GM23338 (cell line): ENCODE results near the gene FOXP1. TPM values are rescaled to one million over a fixed set of nuclear protein-coding genes. Genes with fewer than 3 reads are reported as not detected.

ENCODE experiments used
- ATAC-seq: fragments of 200-7000 bp; cut with Tn5 transposase; 3 replicates; pipeline ENCODE4 v1.9.1; 2020
- DNase-seq: peaks from one replicate; pipeline ENCODE4 v3.0.0-alpha.2; 2015; ENCODE audit warnings: low spot score
- H2AFZ ChIP-seq: fragments of 200-600 bp; sonication (generic); 2 replicates; pipeline ENCODE4 v1.8.0; 2016; ENCODE audit warnings: antibody characterized with exemption, mild to moderate bottlenecking, moderate library complexity
- H3F3A ChIP-seq: fragments of 200-600 bp; sonication (generic); replicated peaks from 2 replicates; pipeline ENCODE4 v1.8.0; 2017; ENCODE audit warnings: antibody characterized with exemption, mixed run types, low read depth
- H3K27ac ChIP-seq: fragments of 200-600 bp; sonication (generic); 2 replicates; pipeline ENCODE4 v1.6.1; 2016; ENCODE audit warnings: low read depth
- H3K27me3 ChIP-seq: fragments of 200-600 bp; sonication (generic); 2 replicates; pipeline ENCODE4 v1.8.0; 2016; ENCODE audit warnings: mild to moderate bottlenecking, mixed run types, moderate library complexity; ENCODE audit not compliant: insufficient read depth
- H3K36me3 ChIP-seq: fragments of 200-600 bp; sonication (generic); 2 replicates; pipeline ENCODE4 v1.8.0; 2016; ENCODE audit warnings: mild to moderate bottlenecking; ENCODE audit not compliant: insufficient read depth
- H3K4me1 ChIP-seq: fragments of 200-600 bp; sonication (generic); 2 replicates; pipeline ENCODE4 v1.8.0; 2016; ENCODE audit warnings: mild to moderate bottlenecking, moderate library complexity; ENCODE audit not compliant: insufficient read depth
- H3K4me2 ChIP-seq: fragments of 200-600 bp; sonication (generic); 2 replicates; pipeline ENCODE4 v1.7.1; 2017; ENCODE audit warnings: mixed run types
- H3K4me3 ChIP-seq: fragments of 200-600 bp; sonication (generic); 2 replicates; pipeline ENCODE4 v1.6.1; 2016; ENCODE audit warnings: mixed run types
- H3K79me2 ChIP-seq: fragments of 200-600 bp; sonication (generic); replicated peaks from 2 replicates; pipeline ENCODE4 v1.8.0; 2017; ENCODE audit warnings: mild to moderate bottlenecking; ENCODE audit not compliant: insufficient read depth
- H3K9me2 ChIP-seq: fragments of 200-600 bp; sonication (generic); 2 replicates; pipeline ENCODE4 v1.8.0; 2017; ENCODE audit not compliant: insufficient read depth
- H4K20me1 ChIP-seq: fragments of 200-600 bp; sonication (generic); replicated peaks from 2 replicates; pipeline ENCODE4 v1.8.0; 2017; ENCODE audit warnings: mild to moderate bottlenecking; ENCODE audit not compliant: insufficient read depth
- H3K27ac Mint-ChIP-seq: 2 replicates; pipeline ENCODE4 v1.8.0; 2020; ENCODE audit warnings: inconsistent platforms, mild to moderate bottlenecking, moderate library complexity, mixed read lengths
- H3K27me3 Mint-ChIP-seq: 3 replicates; pipeline ENCODE4 v1.8.0; 2022; ENCODE audit warnings: low read depth, mild to moderate bottlenecking, moderate library complexity, mixed read lengths, inconsistent platforms; ENCODE audit not compliant: insufficient read depth, poor library complexity
- H3K36me3 Mint-ChIP-seq: 3 replicates; pipeline ENCODE4 v1.8.0; 2021; ENCODE audit warnings: low read depth, mild to moderate bottlenecking, inconsistent platforms, moderate library complexity, mixed read lengths
- H3K4me1 Mint-ChIP-seq: 3 replicates; pipeline ENCODE4 v1.8.0; 2020; ENCODE audit warnings: mild to moderate bottlenecking, inconsistent platforms, mixed read lengths
- H3K4me3 Mint-ChIP-seq: 3 replicates; pipeline ENCODE4 v1.8.0; 2021; ENCODE audit warnings: moderate library complexity, mild to moderate bottlenecking, inconsistent platforms, mixed read lengths
- H3K9me3 Mint-ChIP-seq: 3 replicates; pipeline ENCODE4 v1.8.0; 2020; ENCODE audit warnings: moderate library complexity, mild to moderate bottlenecking, inconsistent platforms, mixed read lengths
- EZH2 ChIP-seq: fragments of 200-600 bp; sonication (generic); IDR thresholded peaks from one replicate; pipeline ENCODE4 v1.8.0; 2017; ENCODE audit warnings: antibody characterized with exemption, mild to moderate bottlenecking, low read depth; ENCODE audit not compliant: unreplicated experiment
- EZH2phosphoT487 ChIP-seq: fragments of 200-600 bp; sonication (generic); IDR thresholded peaks from one replicate; pipeline ENCODE4 v1.8.1; 2018; ENCODE audit warnings: antibody characterized with exemption; ENCODE audit not compliant: unreplicated experiment
- JUNB ChIP-seq: IDR thresholded peaks from one replicate; pipeline ENCODE4 v1.6.1; 2016; ENCODE audit warnings: antibody characterized with exemption; ENCODE audit not compliant: unreplicated experiment
- POLR2AphosphoS5 ChIP-seq: IDR thresholded peaks from 2 replicates; pipeline ENCODE4 v1.6.1; 2016; ENCODE audit warnings: antibody characterized with exemption, low read depth
- STAT1 ChIP-seq: IDR thresholded peaks from one replicate; pipeline ENCODE4 v1.6.1; 2016; ENCODE audit warnings: antibody characterized with exemption; ENCODE audit not compliant: unreplicated experiment
- ZNF114 ChIP-seq: fragments of 250-450 bp; sonication (Bioruptor Pico); IDR thresholded peaks from 2 replicates; pipeline ENCODE4 v1.5.0; 2020; ENCODE audit warnings: mild to moderate bottlenecking, moderate library complexity
- polyA plus RNA-seq: library from polyadenylated mRNA; unstranded; fragments of >200 nt; fragmentation: Nextera tagmentation; extraction: Ambion mirVana; gene quantifications from 2 replicates; pipeline ENCODE4 v1.2.1, GENCODE V29; 2016
- total RNA-seq: library from RNA; depleted of rRNA; stranded (reverse); fragments of >200 nt; shearing (Covaris generic); gene quantifications from 2 replicates; pipeline ENCODE4 v1.2.3, GENCODE V29; 2014
- TF ChIP-seq, protein P1 (sequence below): fragments of 250-450 bp; sonication (Bioruptor Pico); IDR thresholded peaks from 2 replicates; pipeline ENCODE4 v1.5.0; 2020; ENCODE audit warnings: mild to moderate bottlenecking, moderate library complexity
- TF ChIP-seq, protein P2 (sequence below), 2 experiments: fragments of 200-600 bp in 1 of 2; sonication (generic) in 1 of 2; conservative IDR thresholded peaks; 2 replicates each; pipeline versions ENCODE4 v1.5.1 to v1.6.1; 2016 to 2017; ENCODE audit warnings: antibody characterized with exemption in 2 of 2, low read depth in 2 of 2, mild to moderate bottlenecking in 2 of 2, moderate library complexity in 1 of 2

Gene FOXP1
- total and polyA plus RNA-seq, 2 experiments from 2014 or later = 32.9 to 35.5 TPM

DNA sequence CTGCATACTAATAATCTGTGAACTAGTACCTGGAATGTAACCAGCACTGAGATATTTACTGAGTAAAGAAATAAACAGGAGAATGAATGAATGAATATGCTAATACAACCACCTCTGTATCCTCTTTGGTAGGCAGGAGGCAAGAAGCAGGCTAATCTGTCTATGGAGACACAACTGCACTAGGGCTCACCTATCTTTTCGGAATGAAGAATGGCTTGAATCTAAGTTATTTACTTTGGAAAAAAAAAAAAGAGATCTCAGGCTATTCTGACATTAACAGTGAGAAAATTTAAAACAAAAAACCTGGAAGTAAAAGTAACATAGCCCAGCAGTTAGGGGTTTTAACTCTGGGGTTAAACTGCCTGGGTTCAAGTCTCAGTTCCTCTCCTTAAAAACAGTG lies 174.2 kb downstream of the FOXP1 start (continued):
- TF ChIP-seq, protein P1, sequence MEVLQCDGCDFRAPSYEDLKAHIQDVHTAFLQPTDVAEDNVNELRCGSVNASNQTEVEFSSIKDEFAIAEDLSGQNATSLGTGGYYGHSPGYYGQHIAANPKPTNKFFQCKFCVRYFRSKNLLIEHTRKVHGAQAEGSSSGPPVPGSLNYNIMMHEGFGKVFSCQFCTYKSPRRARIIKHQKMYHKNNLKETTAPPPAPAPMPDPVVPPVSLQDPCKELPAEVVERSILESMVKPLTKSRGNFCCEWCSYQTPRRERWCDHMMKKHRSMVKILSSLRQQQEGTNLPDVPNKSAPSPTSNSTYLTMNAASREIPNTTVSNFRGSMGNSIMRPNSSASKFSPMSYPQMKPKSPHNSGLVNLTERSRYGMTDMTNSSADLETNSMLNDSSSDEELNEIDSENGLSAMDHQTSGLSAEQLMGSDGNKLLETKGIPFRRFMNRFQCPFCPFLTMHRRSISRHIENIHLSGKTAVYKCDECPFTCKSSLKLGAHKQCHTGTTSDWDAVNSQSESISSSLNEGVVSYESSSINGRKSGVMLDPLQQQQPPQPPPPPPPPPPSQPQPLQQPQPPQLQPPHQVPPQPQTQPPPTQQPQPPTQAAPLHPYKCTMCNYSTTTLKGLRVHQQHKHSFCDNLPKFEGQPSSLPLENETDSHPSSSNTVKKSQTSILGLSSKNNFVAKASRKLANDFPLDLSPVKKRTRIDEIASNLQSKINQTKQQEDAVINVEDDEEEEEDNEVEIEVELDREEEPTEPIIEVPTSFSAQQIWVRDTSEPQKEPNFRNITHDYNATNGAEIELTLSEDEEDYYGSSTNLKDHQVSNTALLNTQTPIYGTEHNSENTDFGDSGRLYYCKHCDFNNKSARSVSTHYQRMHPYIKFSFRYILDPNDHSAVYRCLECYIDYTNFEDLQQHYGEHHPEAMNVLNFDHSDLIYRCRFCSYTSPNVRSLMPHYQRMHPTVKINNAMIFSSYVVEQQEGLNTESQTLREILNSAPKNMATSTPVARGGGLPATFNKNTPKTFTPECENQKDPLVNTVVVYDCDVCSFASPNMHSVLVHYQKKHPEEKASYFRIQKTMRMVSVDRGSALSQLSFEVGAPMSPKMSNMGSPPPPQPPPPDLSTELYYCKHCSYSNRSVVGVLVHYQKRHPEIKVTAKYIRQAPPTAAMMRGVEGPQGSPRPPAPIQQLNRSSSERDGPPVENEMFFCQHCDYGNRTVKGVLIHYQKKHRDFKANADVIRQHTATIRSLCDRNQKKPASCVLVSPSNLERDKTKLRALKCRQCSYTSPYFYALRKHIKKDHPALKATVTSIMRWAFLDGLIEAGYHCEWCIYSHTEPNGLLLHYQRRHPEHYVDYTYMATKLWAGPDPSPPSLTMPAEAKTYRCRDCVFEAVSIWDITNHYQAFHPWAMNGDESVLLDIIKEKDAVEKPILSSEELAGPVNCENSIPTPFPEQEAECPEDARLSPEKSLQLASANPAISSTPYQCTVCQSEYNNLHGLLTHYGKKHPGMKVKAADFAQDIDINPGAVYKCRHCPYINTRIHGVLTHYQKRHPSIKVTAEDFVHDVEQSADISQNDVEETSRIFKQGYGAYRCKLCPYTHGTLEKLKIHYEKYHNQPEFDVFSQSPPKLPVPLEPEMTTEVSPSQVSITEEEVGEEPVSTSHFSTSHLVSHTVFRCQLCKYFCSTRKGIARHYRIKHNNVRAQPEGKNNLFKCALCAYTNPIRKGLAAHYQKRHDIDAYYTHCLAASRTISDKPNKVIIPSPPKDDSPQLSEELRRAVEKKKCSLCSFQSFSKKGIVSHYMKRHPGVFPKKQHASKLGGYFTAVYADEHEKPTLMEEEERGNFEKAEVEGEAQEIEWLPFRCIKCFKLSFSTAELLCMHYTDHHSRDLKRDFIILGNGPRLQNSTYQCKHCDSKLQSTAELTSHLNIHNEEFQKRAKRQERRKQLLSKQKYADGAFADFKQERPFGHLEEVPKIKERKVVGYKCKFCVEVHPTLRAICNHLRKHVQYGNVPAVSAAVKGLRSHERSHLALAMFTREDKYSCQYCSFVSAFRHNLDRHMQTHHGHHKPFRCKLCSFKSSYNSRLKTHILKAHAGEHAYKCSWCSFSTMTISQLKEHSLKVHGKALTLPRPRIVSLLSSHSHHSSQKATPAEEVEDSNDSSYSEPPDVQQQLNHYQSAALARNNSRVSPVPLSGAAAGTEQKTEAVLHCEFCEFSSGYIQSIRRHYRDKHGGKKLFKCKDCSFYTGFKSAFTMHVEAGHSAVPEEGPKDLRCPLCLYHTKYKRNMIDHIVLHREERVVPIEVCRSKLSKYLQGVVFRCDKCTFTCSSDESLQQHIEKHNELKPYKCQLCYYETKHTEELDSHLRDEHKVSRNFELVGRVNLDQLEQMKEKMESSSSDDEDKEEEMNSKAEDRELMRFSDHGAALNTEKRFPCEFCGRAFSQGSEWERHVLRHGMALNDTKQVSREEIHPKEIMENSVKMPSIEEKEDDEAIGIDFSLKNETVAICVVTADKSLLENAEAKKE (CRISPR knock-in tag) = no peak
- TF ChIP-seq EZH2phosphoT487 (no peak), ZNF114 (CRISPR knock-in tag) (no peak), POLR2AphosphoS5 (no peak)

DNA sequence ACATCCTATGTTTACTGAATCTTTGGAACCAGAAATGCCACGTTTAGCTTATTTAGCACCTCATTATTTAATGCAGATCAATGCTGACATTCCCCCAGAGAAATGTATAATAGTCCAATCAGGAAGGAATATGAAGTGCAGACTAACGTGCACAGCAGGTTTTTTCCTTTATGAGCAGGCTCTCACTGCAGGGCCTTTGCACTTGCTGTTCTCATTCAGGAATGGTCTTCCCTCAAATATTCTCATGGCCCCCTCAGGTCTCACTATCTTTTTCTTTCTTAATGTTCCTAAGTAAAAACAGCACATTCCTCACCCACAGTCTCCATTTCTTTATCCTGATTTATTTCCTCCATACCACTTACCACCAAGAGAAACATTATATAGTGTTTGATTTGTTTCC lies 174.6 kb downstream of the FOXP1 start:
- H3K27ac ChIP-seq = no peak overlapping the region
- H3K9me2 ChIP-seq = no peaks in the 10 kb centered on the region
- DNase-seq (no peak), ATAC-seq (no peak)
- H3F3A ChIP-seq = no peaks in the 10 kb centered on the region
- Mint-ChIP-seq H3K36me3 (no peaks in the 10 kb centered on the region), H3K9me3 (no peaks in the 10 kb centered on the region), H3K27me3 (no peaks in the 10 kb centered on the region), H3K4me3 (no peak overlapping the region), H3K27ac (no peak overlapping the region), H3K4me1 (peaks cover 25% of the 10 kb centered on the region)
- H4K20me1 ChIP-seq = no peaks in the 10 kb centered on the region
- H2AFZ ChIP-seq = no peak overlapping the region
- H3K4me2 ChIP-seq = no peak overlapping the region
- no peaks in the 10 kb centered on the region for H3K79me2 ChIP-seq
- H3K4me3 ChIP-seq = no peak overlapping the region
- H3K27me3 ChIP-seq = no peaks in the 10 kb centered on the region
- H3K36me3 ChIP-seq = no peaks in the 10 kb centered on the region
- H3K4me1 ChIP-seq = no peaks in the 10 kb centered on the region; the same call in 1 of the 2 replicates
- no peak for TF ChIP-seq EZH2
- TF ChIP-seq, protein P2, sequence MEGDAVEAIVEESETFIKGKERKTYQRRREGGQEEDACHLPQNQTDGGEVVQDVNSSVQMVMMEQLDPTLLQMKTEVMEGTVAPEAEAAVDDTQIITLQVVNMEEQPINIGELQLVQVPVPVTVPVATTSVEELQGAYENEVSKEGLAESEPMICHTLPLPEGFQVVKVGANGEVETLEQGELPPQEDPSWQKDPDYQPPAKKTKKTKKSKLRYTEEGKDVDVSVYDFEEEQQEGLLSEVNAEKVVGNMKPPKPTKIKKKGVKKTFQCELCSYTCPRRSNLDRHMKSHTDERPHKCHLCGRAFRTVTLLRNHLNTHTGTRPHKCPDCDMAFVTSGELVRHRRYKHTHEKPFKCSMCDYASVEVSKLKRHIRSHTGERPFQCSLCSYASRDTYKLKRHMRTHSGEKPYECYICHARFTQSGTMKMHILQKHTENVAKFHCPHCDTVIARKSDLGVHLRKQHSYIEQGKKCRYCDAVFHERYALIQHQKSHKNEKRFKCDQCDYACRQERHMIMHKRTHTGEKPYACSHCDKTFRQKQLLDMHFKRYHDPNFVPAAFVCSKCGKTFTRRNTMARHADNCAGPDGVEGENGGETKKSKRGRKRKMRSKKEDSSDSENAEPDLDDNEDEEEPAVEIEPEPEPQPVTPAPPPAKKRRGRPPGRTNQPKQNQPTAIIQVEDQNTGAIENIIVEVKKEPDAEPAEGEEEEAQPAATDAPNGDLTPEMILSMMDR (conservative IDR thresholded peaks at IDR 0.05; ENCODE audit: low read depth in 2 of 2) = no peak
- TF ChIP-seq STAT1 = no peak
- TF ChIP-seq POLR2AphosphoS5 = no peak
- no peak for TF ChIP-seq JUNB
- TF ChIP-seq, protein P1 (CRISPR knock-in tag) = no peak
